ENCODE results near the gene KRTAP10-1.

DNA sequence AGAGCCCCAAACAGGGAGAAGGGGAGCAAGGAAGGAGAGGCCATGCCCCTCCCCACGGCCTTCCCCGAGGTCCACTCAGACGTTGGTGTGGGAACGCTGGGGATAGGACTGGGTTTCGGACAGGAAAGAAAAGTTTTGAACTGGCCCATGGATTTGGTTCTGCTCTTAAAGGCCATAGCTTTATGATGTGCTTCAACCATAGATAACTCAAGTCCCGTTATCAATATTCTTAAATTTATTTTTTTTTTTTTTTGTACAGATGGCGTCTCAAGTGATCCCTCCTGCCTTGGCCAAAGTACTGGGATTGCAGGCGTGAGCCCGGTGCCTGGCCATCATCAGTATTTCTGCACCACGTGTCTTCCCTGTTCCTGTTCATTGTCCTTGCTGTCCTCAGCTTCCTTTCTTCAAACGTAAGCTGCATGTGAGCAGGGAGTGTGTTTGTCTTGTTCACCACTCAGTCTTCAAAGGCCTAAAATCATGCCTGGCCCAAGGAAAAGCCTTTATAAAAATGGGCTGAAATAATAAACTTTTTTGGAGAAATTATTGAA is 820 bp upstream of the KRTAP10-1 start:
- no peak for TF ChIP-seq EP300 (IDR thresholded peaks at IDR 0.05)
- TF ChIP-seq, protein P1, sequence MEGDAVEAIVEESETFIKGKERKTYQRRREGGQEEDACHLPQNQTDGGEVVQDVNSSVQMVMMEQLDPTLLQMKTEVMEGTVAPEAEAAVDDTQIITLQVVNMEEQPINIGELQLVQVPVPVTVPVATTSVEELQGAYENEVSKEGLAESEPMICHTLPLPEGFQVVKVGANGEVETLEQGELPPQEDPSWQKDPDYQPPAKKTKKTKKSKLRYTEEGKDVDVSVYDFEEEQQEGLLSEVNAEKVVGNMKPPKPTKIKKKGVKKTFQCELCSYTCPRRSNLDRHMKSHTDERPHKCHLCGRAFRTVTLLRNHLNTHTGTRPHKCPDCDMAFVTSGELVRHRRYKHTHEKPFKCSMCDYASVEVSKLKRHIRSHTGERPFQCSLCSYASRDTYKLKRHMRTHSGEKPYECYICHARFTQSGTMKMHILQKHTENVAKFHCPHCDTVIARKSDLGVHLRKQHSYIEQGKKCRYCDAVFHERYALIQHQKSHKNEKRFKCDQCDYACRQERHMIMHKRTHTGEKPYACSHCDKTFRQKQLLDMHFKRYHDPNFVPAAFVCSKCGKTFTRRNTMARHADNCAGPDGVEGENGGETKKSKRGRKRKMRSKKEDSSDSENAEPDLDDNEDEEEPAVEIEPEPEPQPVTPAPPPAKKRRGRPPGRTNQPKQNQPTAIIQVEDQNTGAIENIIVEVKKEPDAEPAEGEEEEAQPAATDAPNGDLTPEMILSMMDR (IDR thresholded peaks at IDR 0.05), result no peak

Measured in ovary (tissue), 3 donors.